GM19351 (cell line): ENCODE results near the gene SOCS6.
"Not testable (repeated sequence)": the region's sequence is repeated elsewhere in the genome, so short reads cannot be mapped to it uniquely, and the experiment has no call there.

ENCODE experiments used
- ATAC-seq: cut with Tn5 transposase; IDR thresholded peaks from one replicate; pipeline ENCODE4 v1.9.1; 2021; ENCODE audit warnings: mild to moderate bottlenecking, moderate library complexity; ENCODE audit not compliant: unreplicated experiment

The SOCS6 gene

GRCh38 chr18:70321616-70322015, 32.8 kb downstream of the SOCS6 start:
- no peak for ATAC-seq

- no peak for ATAC-seq
Measured at GRCh38 chr18:70322385-70322784, 33.5 kb downstream of the SOCS6 start.

- no peak for ATAC-seq
Measured at GRCh38 chr18:70322928-70323327, 34.1 kb downstream of the SOCS6 start.

GRCh38 chr18:70324897-70325296, 36.1 kb downstream of the SOCS6 start:
- ATAC-seq, result no peak

- ATAC-seq, result peak; percentile 48
Measured at GRCh38 chr18:70326255-70326654, 37.4 kb downstream of the SOCS6 start.

- no peak for ATAC-seq
Measured at GRCh38 chr18:70328169-70328568, 39.3 kb downstream of the SOCS6 start.

- no peak for ATAC-seq
Measured at GRCh38 chr18:70329071-70329470, 40.2 kb downstream of the SOCS6 start.

- no peak for ATAC-seq
Measured at GRCh38 chr18:70330887-70331286, 42.0 kb downstream of the SOCS6 start.

- ATAC-seq, result no peak
Measured at GRCh38 chr18:70331456-70332097, 42.7 kb downstream of the SOCS6 start.

GRCh38 chr18:70332694-70333093, 43.8 kb downstream of the SOCS6 start:
- ATAC-seq, result no peak

- no peak for ATAC-seq
Measured at GRCh38 chr18:70333316-70333715, 44.5 kb downstream of the SOCS6 start.

GRCh38 chr18:70333757-70334156, 44.9 kb downstream of the SOCS6 start:
- no peak for ATAC-seq

GRCh38 chr18:70334264-70334663, 45.4 kb downstream of the SOCS6 start:
- ATAC-seq, result no peak

GRCh38 chr18:70334728-70335329, 46.0 kb downstream of the SOCS6 start:
- ATAC-seq, result no peak

- no peak for ATAC-seq
Measured at GRCh38 chr18:70335892-70336726, 47.3 kb downstream of the SOCS6 start.

GRCh38 chr18:70337139-70337972, 48.5 kb downstream of the SOCS6 start:
- no peak for ATAC-seq

- ATAC-seq, result no peak
Measured at GRCh38 chr18:70338890-70339289, 50.0 kb downstream of the SOCS6 start.

GRCh38 chr18:70339915-70340314, 51.1 kb downstream of the SOCS6 start:
- ATAC-seq, result no peak

- not testable (repeated sequence) for ATAC-seq
Measured at GRCh38 chr18:70348481-70348880, 59.6 kb downstream of the SOCS6 start.

GRCh38 chr18:70349316-70349715, 60.5 kb downstream of the SOCS6 start:
- ATAC-seq, result no peak

GRCh38 chr18:70354080-70354479, 65.2 kb downstream of the SOCS6 start:
- ATAC-seq, result no peak
